GM19193 (cell line): ENCODE results near the gene KRTAP19-6.

Experiments
- POLR2A ChIP-seq: IDR thresholded peaks from 4 replicates; pipeline ENCODE4 v1.6.1; 2011; ENCODE audit not compliant: insufficient read depth, insufficient read length; ENCODE audit errors: extremely low read depth

KRTAP19-6 gene

GRCh38 chr21:30497065-30497464, 44.6 kb downstream of the KRTAP19-6 start, which contains the start of gene KRTAP19-4:
Gene KRTAP19-4, minus strand, starts transcription at chr21:30497165. Its CDS starts 55 bp downstream, at chr21:30497110.
- no peak for TF ChIP-seq POLR2A

- TF ChIP-seq POLR2A = no peak
Observed at GRCh38 chr21:30491963-30492428, 49.7 kb downstream of the KRTAP19-6 start, which contains the start of gene KRTAP19-3. Gene KRTAP19-3, minus strand, starts transcription at chr21:30492013. Its CDS starts 56 bp downstream, at chr21:30491957.
